Measurements from ENCODE around the gene BCAP31.
A peak's percentile ranks its signal among the peaks of the same experiment; 100 is the strongest.

BCAP31 gene

GRCh38 chrX:153724252-153725038, at the start of gene BCAP31, which contains the start of gene ABCD1:
Gene BCAP31 (minus strand): TSS chrX:153724387. CDS start chrX:153723244, 1,143 bp downstream.
Gene ABCD1 (plus strand): TSS chrX:153724856. CDS start chrX:153725267, 411 bp downstream.
- DNase-seq (ENCODE audit: low spot score) = peak; percentile 92

DNA sequence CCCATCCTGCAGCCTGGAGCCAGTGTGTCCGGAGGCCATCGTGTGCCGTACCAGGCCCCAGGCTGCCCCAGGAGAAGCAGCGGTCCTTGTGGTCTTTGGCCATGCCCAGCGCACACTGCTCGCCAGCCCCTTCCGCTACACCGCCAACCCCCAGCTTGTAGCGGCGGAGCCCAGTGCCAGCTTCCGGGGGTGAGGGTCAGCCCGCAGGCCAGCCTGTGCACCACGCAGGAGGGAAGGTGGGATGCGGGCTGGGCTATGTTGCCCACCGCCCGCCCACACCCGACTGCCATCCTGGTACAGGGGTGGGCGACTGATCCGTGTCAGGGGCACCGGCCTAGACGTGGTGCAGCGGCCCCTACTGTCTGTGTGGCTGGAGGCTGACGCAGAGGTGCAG, 49.0 kb upstream of the BCAP31 start:
- no peak for DNase-seq (ENCODE audit: low spot score)

DNA sequence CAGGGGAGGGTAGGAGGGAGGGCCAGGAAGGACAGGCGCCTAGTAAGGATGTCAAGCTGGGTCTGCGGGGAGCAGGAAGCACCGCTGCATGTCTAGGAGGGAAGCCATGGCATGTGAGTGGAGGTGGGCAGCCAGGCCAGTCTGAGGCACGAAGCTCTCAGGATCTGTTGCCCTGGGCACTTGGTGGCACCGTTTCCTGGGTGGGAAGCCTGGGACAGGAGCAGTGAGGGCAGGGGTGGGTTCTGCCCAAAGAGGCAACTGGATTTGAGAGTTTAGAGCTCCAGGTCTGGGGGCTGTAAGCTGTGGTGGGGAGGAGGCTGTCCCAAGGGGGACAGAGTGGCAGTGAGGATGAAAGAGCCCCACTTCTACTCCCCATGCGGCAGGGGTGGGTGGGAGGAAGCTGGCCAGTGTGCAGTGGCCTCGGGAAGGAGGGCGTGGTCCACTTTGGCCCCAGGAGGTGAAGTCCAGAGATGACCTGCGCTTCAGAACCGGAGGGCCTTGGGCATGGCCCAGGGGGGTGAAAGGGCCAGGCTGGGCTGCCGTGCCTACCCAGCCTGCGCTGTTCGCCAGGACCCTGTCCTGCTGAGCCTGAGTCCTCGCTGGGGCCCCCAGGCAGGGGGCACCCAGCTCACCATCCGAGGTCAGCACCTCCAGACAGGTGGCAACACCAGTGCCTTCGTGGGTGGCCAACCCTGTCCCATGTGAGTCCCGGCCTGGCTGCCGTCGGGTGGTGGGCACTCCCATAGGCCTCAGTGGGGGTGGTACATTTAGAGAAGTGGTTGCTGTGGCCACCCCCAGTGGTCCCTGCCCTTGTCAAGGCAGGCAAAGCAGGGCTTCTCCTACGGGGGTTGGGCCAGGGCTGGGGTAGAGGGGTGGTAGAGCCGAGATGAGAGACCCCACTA, 48.4 kb upstream of the BCAP31 start:
- DNase-seq (ENCODE audit: low spot score) = peak; percentile 6

GRCh38 chrX:153771415-153772315, 47.5 kb upstream of the BCAP31 start:
- peak; percentile 50 for DNase-seq (ENCODE audit: low spot score)

GRCh38 chrX:153770601-153771414, 46.6 kb upstream of the BCAP31 start:
- DNase-seq (ENCODE audit: low spot score) = peak; percentile 30

- DNase-seq (ENCODE audit: low spot score) = peak; percentile 28
These were observed 45.8 kb upstream of the BCAP31 start for GRCh38 chrX:153769865-153770600.

- DNase-seq (ENCODE audit: low spot score) = peak; percentile 31
These were observed 45.1 kb upstream of the BCAP31 start for GRCh38 chrX:153769158-153769864.

- peak; percentile 20 for DNase-seq (ENCODE audit: low spot score)
These were observed 44.3 kb upstream of the BCAP31 start for GRCh38 chrX:153768311-153769157.

- DNase-seq (ENCODE audit: low spot score) = no peak
These were observed 43.5 kb upstream of the BCAP31 start for GRCh38 chrX:153767674-153768055.

- peak; percentile 28 for DNase-seq (ENCODE audit: low spot score)
These were observed 42.9 kb upstream of the BCAP31 start for GRCh38 chrX:153766871-153767673.

DNA sequence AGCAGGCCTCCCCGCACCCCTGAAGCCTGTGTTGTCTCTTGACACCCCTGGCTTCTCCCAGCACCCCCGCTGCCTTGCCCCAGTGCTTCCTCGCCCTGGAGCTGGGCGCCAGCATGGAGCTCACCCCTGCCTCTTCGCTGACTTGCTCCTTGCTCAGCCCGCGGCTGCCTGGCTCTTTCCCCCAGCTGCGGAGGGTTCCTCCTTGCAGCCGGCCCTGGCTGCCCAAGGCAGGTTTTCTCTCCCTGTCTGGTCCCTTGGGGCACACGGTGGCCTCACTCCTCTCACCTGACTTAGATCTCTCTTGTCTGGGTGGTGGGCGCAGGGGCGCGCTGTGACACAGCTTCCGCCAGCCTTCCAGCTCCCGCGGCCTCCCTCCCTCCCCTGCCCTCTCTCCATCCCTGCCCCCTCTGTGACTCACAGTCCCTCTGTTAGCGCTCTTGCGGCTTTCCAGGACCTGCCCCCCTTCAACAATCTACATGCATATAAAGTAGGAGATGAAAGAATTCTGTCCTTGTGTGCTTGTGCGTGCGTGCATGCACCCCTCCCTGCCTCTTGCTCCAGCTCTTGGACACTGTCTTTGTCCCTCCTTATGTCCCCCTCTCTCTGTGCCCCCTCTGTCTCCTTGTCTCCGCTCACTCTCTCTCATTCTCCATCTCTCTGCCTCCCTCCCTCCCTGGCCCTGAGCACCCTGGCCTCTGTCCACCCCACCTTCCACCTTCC, 42.1 kb upstream of the BCAP31 start:
- DNase-seq (ENCODE audit: low spot score) = peak; percentile 64

DNA sequence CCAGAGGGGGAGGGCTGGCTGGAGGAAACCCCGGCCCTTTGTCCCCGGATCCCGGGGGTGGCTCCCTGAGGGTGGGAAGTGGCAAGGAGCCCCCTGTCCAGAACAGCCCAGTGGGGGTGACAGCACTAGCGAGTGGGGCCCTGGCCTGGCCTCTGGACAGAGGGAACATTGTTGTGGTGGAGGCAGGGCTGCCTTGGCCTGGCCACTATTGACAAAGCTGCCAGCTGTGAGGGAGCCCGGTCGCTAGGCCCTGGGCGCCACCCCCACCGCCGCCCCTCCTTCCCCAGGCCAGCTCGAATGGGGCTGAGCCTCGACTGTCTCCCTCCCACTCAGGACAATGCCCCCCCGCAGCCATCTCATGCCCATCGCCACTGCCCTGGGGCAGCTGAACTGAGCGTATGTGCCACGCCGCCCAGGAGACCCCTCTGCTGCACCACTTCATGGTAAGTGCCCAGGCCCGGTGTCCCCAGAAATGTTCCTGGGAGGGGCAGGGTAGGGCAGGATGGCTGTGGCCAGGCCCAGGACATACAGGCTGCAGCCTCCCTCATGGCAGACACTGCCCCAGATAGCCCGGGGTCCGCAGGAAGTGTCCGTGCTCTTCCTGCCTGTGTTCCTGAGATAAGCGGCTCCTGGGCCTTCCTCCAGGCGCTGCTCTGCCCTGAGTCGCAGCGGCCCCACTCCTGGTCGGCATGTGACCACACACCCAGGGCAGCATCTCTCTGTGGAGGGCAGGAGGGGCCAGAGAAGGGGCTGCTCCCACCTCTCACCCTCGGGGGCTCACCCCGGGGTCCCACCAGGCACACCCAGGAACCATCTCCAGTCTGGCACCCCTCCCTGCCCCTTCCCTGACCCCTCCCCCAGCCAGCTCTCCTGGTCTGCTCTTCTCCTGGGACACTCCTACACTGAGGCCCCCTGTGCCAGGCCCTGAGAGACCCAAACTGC, 41.2 kb upstream of the BCAP31 start:
- peak; percentile 60 for DNase-seq (ENCODE audit: low spot score)

DNA sequence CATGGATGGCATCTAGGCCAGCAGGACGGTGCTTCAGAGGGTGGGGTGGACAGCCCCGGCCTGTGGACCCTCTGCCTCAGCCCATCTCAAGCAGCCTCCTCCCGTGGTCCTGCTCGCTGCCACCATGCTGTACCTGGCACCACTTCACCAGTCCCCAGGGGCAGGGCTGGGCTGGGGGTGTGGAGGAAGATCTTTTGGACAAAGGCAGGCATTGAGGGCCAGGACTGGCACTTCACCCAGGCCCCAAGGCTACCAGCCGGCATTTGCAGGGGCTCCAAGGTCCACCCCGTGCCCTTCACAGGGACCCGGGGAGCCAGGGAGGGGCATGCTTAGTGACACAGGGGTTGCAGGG, 40.6 kb upstream of the BCAP31 start:
- peak; percentile 63 for DNase-seq (ENCODE audit: low spot score)

- peak; percentile 63 for DNase-seq (ENCODE audit: low spot score)
These were observed 40.0 kb upstream of the BCAP31 start, which contains the start of gene PLXNB3 for GRCh38 chrX:153763989-153764755. Gene PLXNB3 (plus strand): TSS chrX:153764249. CDS start chrX:153765536, 1,287 bp downstream.

DNA sequence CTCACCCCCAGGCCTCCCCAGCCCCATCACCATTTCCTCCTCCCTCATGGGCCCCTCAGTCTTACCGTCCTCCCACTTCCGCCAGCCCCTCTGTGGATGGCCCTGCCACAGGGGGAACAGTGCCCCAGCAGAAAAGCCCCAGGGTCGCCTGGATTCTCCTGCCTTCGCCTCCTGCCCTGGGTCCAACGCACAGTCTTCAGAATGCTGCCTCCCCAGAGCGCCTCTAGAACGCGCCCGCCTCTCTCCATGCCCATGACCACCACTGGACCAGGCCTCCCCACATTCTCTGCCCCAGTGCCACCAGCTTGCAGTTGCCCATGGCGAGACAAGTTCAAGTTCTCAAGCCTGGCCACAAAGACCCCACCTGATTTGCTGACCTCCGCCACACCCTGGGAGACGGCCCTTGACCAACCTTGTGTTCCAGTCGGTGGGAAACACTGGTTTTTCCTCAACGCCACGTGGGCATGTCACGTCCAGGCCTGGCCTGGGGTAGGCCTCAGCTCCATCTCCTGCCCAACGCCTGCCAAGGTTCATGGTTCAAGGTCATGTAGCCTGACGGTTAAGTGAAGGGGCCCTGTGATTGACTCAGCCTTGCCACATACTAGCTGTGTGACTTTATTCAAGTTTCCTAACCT, 39.2 kb upstream of the BCAP31 start:
- DNase-seq (ENCODE audit: low spot score) = peak; percentile 17

Measured in left forelimb (tissue), 1 donor.